BJ (cell line): ENCODE data around the gene VAMP5. TPM values are rescaled to one million over a fixed set of nuclear protein-coding genes. Genes with fewer than 3 reads are reported as not detected.

ENCODE experiments used
- CTCF ChIA-PET: fragments of 350-600 bp; formaldehyde crosslinking; extraction: SDS; loops from one replicate; lab custom pipeline; 2021; ENCODE audit warnings: antibody characterized with exemption, inconsistent platforms; lab: Yijun Ruan, JAX
- POLR2A ChIA-PET: fragments of 300-600 bp; sonication (Branson Sonifier 250); formaldehyde crosslinking; extraction: SDS; loops from one replicate; lab custom pipeline; 2021; ENCODE audit warnings: antibody characterized with exemption; lab: Charles Lee
- DNase-seq: peaks from one replicate; pipeline ENCODE4 v3.0.0-alpha.2; 2011; ENCODE audit warnings: low read depth
- H3K27me3 ChIP-seq: 2 replicates; pipeline ENCODE4 v1.6.0; 2011; ENCODE audit warnings: low read length; ENCODE audit not compliant: control insufficient read depth, insufficient read depth
- H3K36me3 ChIP-seq: 2 replicates; pipeline ENCODE4 v1.5.1; 2011; ENCODE audit warnings: low read length; ENCODE audit not compliant: control insufficient read depth, insufficient read depth
- H3K4me3 ChIP-seq: 2 replicates; pipeline ENCODE4 v1.5.1; 2011; ENCODE audit warnings: low read depth, mild to moderate bottlenecking, control low read depth, low read length
- polyA plus RNA-seq: library from polyadenylated mRNA; depleted of rRNA; stranded (reverse); fragments of >200 nt; gene quantifications from 2 replicates; pipeline ENCODE4 v1.2.3, GENCODE V29; 2011
- TF ChIP-seq, protein P1 (sequence below): IDR thresholded peaks from 2 replicates; pipeline ENCODE4 v1.5.1; 2011; ENCODE audit warnings: low read depth, mild to moderate bottlenecking, control low read depth, inconsistent platforms, low read length, moderate library complexity; ENCODE audit not compliant: insufficient read depth

The VAMP5 gene
- polyA plus RNA-seq, 1 experiment = 161 TPM

DNA sequence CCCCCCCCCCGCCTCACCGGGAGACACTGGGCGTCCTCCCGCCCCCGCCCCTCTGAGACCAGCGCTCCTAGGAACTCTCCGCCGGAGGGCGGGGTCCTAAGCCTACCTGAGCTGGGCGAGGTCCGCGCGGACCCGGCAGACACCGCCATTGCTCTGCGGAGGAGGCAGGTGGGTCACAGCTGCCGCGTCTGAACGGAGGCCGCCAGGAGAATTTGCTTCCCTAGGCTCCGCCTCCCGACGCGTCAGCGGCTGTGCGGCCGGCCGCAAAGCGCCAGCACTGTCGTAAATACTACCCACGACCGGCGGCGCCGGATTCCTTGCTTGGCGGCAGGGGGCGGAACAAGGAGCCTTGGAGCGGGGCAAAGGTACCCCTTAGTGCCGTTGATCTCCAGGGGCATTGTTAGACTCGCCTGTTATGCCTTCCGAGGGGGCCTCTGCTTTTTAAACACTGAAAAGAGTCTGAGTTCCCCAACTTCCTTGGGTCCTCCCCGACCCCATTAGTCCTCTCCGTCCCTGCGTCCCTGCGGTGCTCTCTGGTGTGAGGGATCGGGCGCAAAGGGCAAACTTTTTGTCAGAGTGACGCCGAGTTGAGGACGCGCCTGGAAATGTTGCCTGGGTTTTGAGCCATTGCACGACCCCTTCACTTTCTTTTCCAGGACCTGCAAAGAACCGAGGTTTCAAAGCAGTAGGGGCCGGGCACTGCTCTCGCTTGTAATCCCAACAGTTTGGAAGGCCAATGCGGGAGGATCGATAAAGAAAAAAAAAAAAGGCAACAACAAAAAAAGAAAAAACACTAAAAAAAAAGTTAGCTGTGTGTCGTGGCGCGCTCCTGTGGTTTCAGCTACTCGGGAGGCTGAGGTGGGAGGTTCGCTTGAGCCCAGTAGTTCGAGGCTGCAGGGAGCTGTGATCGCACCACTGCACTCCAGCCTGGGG, 22.7 kb upstream of the VAMP5 start, which contains the start of gene GGCX:
GGCX (minus strand) TSS at position 214 of the 933 bp plus-strand sequence; CDS start at position 149, 65 bp downstream.
- no peaks in the 10 kb centered on the region for H3K27me3 ChIP-seq
- POLR2A ChIA-PET = interaction anchor here (0.6 kb wide), 1 partner anchor 50 kb away, joined by 3 read pairs; the partner anchor contains the start of gene C2orf68
- peaks cover 3% of the 10 kb centered on the region; the same call in 1 of the 2 replicates for H3K36me3 ChIP-seq
- peak; percentile 60 for DNase-seq
- TF ChIP-seq, protein P1, sequence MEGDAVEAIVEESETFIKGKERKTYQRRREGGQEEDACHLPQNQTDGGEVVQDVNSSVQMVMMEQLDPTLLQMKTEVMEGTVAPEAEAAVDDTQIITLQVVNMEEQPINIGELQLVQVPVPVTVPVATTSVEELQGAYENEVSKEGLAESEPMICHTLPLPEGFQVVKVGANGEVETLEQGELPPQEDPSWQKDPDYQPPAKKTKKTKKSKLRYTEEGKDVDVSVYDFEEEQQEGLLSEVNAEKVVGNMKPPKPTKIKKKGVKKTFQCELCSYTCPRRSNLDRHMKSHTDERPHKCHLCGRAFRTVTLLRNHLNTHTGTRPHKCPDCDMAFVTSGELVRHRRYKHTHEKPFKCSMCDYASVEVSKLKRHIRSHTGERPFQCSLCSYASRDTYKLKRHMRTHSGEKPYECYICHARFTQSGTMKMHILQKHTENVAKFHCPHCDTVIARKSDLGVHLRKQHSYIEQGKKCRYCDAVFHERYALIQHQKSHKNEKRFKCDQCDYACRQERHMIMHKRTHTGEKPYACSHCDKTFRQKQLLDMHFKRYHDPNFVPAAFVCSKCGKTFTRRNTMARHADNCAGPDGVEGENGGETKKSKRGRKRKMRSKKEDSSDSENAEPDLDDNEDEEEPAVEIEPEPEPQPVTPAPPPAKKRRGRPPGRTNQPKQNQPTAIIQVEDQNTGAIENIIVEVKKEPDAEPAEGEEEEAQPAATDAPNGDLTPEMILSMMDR = no peak
- CTCF ChIA-PET = interaction anchor here (1.3 to 5.2 kb wide), 3 partner anchors 11 to 141 kb away, joined by 3 to 37 read pairs (median 30); partner anchors contain the start of gene SH2D6
- H3K4me3 ChIP-seq = peak within 1 kb of the TSS; percentile 85

DNA sequence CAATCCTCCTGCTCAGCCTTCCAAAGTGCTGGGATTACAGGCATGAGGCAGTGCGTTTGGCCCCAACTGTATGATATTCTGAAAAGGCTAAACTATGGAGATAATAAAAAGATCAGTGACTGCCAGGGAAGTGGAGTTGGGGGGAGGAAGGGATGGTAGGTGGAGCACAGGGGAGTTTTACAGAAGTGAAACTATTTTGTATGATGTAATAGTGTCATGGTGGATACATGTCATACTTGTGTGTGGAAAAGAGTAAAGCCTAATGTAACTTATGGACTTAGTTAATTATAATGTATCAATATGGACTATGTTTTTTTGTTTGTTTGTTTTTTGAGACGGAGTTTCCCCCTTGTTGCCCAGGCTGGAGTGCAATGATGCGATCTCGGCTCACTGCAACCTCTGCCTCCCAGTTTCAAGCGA, 20.1 kb upstream of the VAMP5 start:
- H3K27me3 ChIP-seq = no peaks in the 10 kb centered on the region
- H3K36me3 ChIP-seq = no peaks in the 10 kb centered on the region; the same call in 1 of the 2 replicates
- H3K4me3 ChIP-seq = no peak overlapping the region
- TF ChIP-seq, protein P1 = no peak
- POLR2A ChIA-PET = interaction anchor here (0.6 kb wide), 2 partner anchors 93 to 237 kb away, joined by 5 to 6 read pairs; no protein-coding TSS in a partner anchor
- CTCF ChIA-PET = no interaction called here
- DNase-seq = no peak

DNA sequence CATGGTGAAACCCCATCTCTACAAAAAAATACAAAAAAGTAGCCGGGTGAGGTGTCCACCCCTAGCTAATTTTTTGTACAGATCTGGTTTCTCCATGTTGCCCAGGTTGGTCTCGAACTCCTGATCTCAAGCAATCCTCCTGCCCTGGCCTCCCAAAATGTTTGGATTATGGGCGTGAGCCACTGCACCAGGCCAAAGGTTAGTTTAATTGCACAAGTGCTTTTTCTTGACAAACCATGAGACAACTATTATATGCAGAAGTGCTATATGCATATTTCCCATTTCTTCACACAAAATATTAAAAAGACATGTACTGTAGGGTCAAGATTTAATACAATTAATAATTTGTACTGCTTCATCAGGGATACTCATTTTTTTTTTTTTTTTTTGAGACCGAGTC, 18.0 kb upstream of the VAMP5 start:
- TF ChIP-seq, protein P1 = no peak
- POLR2A ChIA-PET = no interaction called here

DNA sequence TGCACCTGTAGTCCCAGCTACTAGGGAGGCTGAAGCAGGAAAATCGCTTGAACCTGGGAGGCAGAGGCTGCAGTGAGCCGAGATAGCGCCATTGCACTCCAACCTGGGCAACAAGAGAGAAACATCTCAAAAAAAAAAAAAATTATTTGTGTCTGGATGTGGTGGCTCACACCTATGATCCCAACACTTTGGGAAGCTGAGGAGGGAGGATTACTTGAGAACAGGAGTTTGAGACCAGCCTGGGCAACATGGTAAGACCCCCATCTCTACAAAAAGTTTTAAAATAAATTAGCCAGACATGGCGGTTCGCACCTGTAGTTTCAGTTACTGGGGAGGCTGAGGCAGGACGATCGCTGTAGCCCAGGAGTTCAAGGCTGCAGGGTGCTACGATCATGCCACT, 8.5 kb upstream of the VAMP5 start:
- no peaks in the 10 kb centered on the region for H3K36me3 ChIP-seq
- peaks cover 8% of the 10 kb centered on the region for H3K27me3 ChIP-seq
- CTCF ChIA-PET = interaction anchor here (0.7 to 1.9 kb wide), 2 partner anchors 9 to 525 kb away, joined by 3 to 4 read pairs; partner anchors contain the start of gene VAMP5
- POLR2A ChIA-PET = no interaction called here
- TF ChIP-seq, protein P1 = no peak
- DNase-seq = no peak
- no peak overlapping the region for H3K4me3 ChIP-seq

More for the DNA sequence above, 18.0 kb upstream of the VAMP5 start:
- CTCF ChIA-PET = interaction anchor here (2.0 kb wide), 1 partner anchor 145 kb away, joined by 4 read pairs; no protein-coding TSS in a partner anchor
- Histone ChIP-seq H3K4me3 (no peak overlapping the region), H3K27me3 (peaks cover 4% of the 10 kb centered on the region), H3K36me3 (no peaks in the 10 kb centered on the region)
- no peak for DNase-seq

DNA sequence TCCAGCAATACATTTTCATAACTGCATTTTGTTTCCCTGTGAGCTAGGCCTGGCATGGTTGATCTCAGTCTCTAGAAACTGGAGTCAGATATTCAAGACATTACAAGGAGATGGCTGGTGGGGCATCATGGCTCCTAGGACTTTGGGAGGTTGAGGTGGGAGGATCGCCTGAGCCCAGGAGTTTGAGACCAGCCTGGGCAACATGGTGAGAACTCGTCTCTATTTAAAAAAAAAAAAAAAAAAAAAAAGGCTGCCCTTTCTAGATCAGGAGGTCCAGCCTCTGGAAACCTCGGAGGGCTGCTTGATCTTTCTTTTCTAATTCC, 7.2 kb upstream of the VAMP5 start:
- ChIA-PET CTCF (no interaction called here), POLR2A (no interaction called here)
- Histone ChIP-seq H3K27me3 (peaks cover 2% of the 10 kb centered on the region), H3K4me3 (no peak overlapping the region), H3K36me3 (no peaks in the 10 kb centered on the region)
- TF ChIP-seq, protein P1 = no peak
- no peak for DNase-seq
